Testis (tissue), 3 donors: ENCODE measurements around the gene ROBO1. TPM values are rescaled to one million over a fixed set of nuclear protein-coding genes. Genes with fewer than 3 reads are reported as not detected.

ENCODE experiments used
- DNase-seq: peaks from one replicate; pipeline ENCODE4 v3.0.0-alpha.2; 2019
- H3K27ac ChIP-seq, 2 donors: fragments of 200-600 bp; sonication (generic); one replicate each; pipeline ENCODE4 v1.5.1; 2019
- H3K27me3 ChIP-seq: fragments of 200-600 bp; sonication (generic); one replicate; pipeline ENCODE4 v1.5.1; 2019
- H3K36me3 ChIP-seq: fragments of 200-600 bp; sonication (generic); one replicate; pipeline ENCODE4 v1.5.1; 2017; ENCODE audit warnings: low read depth; ENCODE audit errors: missing control alignments
- H3K4me1 ChIP-seq: fragments of 200-600 bp; sonication (generic); one replicate; pipeline ENCODE4 v1.5.1; 2019
- H3K4me3 ChIP-seq, 2 donors: fragments of 200-600 bp; sonication (generic); one replicate each; pipeline ENCODE4 v1.5.1; 2017 to 2019
- H3K9me3 ChIP-seq: fragments of 200-600 bp; sonication (generic); one replicate; pipeline ENCODE4 v1.5.1; 2017
- POLR2A ChIP-seq: fragments of 450-650 bp; IDR thresholded peaks from one replicate; pipeline ENCODE4 v1.6.1; 2017; ENCODE audit warnings: antibody characterized with exemption, mild to moderate bottlenecking, moderate library complexity
- WGBS, 2 donors: methylation state at CpG; one replicate each; pipeline ENCODE4 v1.1.5; 2018; 5-methylcytosine and 5-hydroxymethylcytosine counted together
- intact Hi-C: fragments of 100-400 bp; cut with DNase I; formaldehyde crosslinking; loops from one replicate; pipeline ENCODE4 v1.15.1; 2023; ENCODE audit warnings: low total_unique reads
- polyA plus RNA-seq: library from polyadenylated mRNA; stranded (reverse); fragments of 350-450 nt; fragmentation: Illumina TruSeq; extraction: RNeasy Lipid Tissue Mini Kit (QIAGEN cat#74804); gene quantifications from one replicate; pipeline ENCODE4 v1.2.3, GENCODE V29; 2014; ENCODE audit warnings: low read depth, low replicate concordance; ENCODE audit not compliant: insufficient read depth
- total RNA-seq, 2 donors: library from RNA; depleted of rRNA; stranded (reverse); fragments of >200 nt; gene quantifications; one replicate each; pipeline ENCODE4 v1.2.3, GENCODE V29; 2016
- TF ChIP-seq, protein P1 (sequence below), 3 experiments: fragments of 450-650 bp in 2 of 3; fragments of 200-600 bp in 1 of 3; sonication (generic) in 1 of 3; IDR thresholded peaks; one replicate each; pipeline ENCODE4 v1.5.1; 2016 to 2019; ENCODE audit warnings: antibody characterized with exemption in 3 of 3, mild to moderate bottlenecking in 2 of 3, moderate library complexity in 1 of 3

Gene ROBO1
- total and polyA plus RNA-seq, 3 donors from 2014 or later: 39.4 to 45.1 (median 42.6) TPM

DNA sequence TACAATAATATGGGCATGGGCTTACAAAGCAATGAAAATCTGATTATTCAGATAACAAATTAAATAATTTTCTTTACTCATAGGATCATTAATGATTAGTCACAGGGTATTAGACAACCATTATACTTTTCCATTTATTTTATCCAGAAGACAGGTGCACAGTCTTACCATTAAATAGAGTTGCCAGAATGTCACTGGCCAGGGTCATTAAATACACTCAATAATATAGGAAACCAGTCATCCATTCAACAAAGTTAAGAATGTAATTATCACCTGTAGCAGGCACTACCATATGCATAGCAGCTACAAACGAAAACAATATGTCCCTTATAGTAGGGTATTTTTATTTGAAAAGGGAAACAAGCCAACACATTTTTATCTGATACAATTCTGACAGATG, 16.1 kb downstream of the ROBO1 start:
- Histone ChIP-seq H3K27ac (no peak overlapping the region), H3K27me3 (no peaks in the 10 kb centered on the region), H3K4me1 (no peaks in the 10 kb centered on the region), H3K9me3 (no peaks in the 10 kb centered on the region), H3K36me3 (no peaks in the 10 kb centered on the region), H3K4me3 (no peak overlapping the region)
- intact Hi-C loops: no loop called here
- WGBS, 2 donors: 83 to 90% methylated on average over 1 of the region's 1 CpG
- TF ChIP-seq, protein P1, sequence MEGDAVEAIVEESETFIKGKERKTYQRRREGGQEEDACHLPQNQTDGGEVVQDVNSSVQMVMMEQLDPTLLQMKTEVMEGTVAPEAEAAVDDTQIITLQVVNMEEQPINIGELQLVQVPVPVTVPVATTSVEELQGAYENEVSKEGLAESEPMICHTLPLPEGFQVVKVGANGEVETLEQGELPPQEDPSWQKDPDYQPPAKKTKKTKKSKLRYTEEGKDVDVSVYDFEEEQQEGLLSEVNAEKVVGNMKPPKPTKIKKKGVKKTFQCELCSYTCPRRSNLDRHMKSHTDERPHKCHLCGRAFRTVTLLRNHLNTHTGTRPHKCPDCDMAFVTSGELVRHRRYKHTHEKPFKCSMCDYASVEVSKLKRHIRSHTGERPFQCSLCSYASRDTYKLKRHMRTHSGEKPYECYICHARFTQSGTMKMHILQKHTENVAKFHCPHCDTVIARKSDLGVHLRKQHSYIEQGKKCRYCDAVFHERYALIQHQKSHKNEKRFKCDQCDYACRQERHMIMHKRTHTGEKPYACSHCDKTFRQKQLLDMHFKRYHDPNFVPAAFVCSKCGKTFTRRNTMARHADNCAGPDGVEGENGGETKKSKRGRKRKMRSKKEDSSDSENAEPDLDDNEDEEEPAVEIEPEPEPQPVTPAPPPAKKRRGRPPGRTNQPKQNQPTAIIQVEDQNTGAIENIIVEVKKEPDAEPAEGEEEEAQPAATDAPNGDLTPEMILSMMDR (IDR thresholded peaks at IDR 0.05): no peak
- no peak for TF ChIP-seq POLR2A
- DNase-seq: no peak

DNA sequence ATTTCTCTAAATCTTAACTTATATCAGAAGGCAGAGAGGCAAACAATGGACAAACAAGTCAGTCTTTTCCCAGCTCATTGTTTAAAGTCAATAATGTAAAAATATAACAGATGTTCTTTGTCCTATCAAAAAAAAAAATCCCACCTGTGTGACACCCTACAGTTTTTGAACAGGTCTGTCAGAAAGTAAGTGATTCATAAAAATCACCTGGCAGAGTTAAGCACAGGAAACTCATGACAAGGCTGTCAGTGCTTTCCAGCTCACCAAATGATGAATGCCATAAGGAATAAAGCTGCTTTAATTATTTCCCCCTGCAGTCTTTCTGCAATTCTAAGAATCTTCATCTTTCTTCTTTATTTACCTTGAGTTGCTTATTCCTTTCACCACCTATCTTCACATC, 30.3 kb downstream of the ROBO1 start:
- DNase-seq: no peak
- no peak overlapping the region for H3K27ac ChIP-seq
- no peaks in the 10 kb centered on the region for H3K4me1 ChIP-seq
- H3K9me3 ChIP-seq: no peaks in the 10 kb centered on the region
- no peak for TF ChIP-seq POLR2A
- TF ChIP-seq, protein P1 (IDR thresholded peaks at IDR 0.05): no peak
- intact Hi-C loops: no loop called here
- H3K4me3 ChIP-seq: no peak overlapping the region
- H3K27me3 ChIP-seq: no peaks in the 10 kb centered on the region
- no peaks in the 10 kb centered on the region for H3K36me3 ChIP-seq

DNA sequence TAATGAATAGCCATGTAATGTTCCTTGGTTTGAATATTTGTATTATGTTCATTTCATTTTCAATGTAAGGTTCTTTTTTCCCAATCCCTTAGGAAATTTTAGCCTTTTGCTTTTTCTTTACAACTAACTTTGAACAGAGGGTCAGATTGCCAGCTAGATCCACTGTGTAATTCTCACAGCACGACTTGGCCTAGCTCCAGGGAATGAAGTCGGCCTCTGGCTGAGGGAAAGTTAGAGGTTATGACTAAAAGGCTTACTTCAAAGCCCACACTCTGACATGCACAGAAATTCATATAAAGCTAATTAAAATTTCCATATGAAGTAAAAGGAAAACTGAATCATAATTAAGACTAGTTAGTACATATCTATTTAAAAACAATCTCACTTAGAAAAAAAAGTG, 38.7 kb downstream of the ROBO1 start:
- WGBS, 2 donors: 26 to 29% methylated on average over 2 of the region's 2 CpGs
- H3K4me3 ChIP-seq: no peak overlapping the region
- no peaks in the 10 kb centered on the region for H3K9me3 ChIP-seq
- H3K27ac ChIP-seq: no peak overlapping the region
- no peaks in the 10 kb centered on the region for H3K4me1 ChIP-seq
- no peak for TF ChIP-seq POLR2A
- TF ChIP-seq, protein P1 (IDR thresholded peaks at IDR 0.05): no peak
- DNase-seq: peak; percentile 43
- no peaks in the 10 kb centered on the region for H3K36me3 ChIP-seq
- intact Hi-C loops: no loop called here
- H3K27me3 ChIP-seq: no peaks in the 10 kb centered on the region

DNA sequence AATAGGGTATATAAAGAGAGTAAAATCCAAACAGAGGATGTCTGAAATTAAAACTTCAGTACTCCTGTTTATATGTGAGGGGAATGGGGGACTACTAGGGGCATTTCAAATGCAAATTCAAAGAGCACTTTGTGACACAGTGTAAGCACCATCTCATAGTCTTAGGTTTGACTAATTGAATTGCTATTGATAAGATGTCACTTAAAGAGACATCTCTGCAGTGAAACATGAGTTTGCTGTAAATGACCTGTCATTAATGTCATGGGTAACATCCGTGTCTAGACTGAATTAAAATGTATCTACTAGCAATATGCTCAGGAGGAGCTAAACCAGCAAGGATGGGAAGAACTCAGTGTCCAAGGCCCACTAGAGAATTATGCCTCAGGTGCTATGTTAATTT, 41.0 kb downstream of the ROBO1 start:
- H3K27ac ChIP-seq: no peak overlapping the region
- no peaks in the 10 kb centered on the region for H3K36me3 ChIP-seq
- no peaks in the 10 kb centered on the region for H3K9me3 ChIP-seq
- no peaks in the 10 kb centered on the region for H3K27me3 ChIP-seq
- H3K4me3 ChIP-seq: no peak overlapping the region
- 81 to 90% methylated on average over 1 of the region's 1 CpG for WGBS, 2 donors
- intact Hi-C loops: no loop called here
- no peaks in the 10 kb centered on the region for H3K4me1 ChIP-seq
- DNase-seq: no peak
- TF ChIP-seq, protein P1 (IDR thresholded peaks at IDR 0.05): no peak
- no peak for TF ChIP-seq POLR2A

GRCh38 chr3:79724206-79724605, 43.6 kb downstream of the ROBO1 start:
- intact Hi-C loops: no loop called here
- DNase-seq: peak; percentile 42
- 58 to 67% methylated on average over 9 of the region's 9 CpGs for WGBS, 2 donors

More at GRCh38 chr3:79724206-79724605, 43.6 kb downstream of the ROBO1 start:
- no peaks in the 10 kb centered on the region for H3K36me3 ChIP-seq
- TF ChIP-seq, protein P1 (IDR thresholded peaks at IDR 0.05): no peak
- no peak for TF ChIP-seq POLR2A
- H3K4me3 ChIP-seq: no peak overlapping the region
- H3K27me3 ChIP-seq: no peaks in the 10 kb centered on the region
- H3K4me1 ChIP-seq: no peaks in the 10 kb centered on the region
- no peaks in the 10 kb centered on the region for H3K9me3 ChIP-seq
- no peak overlapping the region for H3K27ac ChIP-seq
